ENCODE data around the gene ZFR2.

Gene ZFR2

DNA sequence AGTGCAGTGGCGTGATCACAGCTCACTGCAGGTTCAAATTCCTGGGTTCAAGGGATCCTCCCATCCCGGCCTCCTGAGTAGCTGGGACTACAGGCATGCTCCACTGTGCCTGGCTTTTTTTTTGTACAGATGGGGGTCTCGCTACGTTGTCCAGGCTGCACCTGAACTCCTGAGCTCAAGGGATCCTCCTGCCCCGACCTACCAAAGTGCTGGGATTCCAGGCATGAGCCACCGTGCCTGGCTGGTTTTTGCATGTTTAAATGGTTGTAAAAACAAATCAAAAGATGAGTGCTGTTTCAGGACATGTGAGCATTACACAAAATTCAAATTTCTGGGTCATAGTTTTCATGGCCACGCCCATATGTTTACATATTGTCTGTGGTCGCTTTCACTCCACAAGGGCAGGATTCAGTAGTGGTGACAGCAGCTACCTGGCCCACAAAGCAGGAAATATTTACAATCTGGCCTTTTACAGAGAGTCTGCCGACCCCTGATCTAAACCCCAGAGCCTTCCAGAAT lies 88.0 kb downstream of the ZFR2 start:
- DNase-seq (ENCODE audit: low read depth): peak; percentile 17

DNA sequence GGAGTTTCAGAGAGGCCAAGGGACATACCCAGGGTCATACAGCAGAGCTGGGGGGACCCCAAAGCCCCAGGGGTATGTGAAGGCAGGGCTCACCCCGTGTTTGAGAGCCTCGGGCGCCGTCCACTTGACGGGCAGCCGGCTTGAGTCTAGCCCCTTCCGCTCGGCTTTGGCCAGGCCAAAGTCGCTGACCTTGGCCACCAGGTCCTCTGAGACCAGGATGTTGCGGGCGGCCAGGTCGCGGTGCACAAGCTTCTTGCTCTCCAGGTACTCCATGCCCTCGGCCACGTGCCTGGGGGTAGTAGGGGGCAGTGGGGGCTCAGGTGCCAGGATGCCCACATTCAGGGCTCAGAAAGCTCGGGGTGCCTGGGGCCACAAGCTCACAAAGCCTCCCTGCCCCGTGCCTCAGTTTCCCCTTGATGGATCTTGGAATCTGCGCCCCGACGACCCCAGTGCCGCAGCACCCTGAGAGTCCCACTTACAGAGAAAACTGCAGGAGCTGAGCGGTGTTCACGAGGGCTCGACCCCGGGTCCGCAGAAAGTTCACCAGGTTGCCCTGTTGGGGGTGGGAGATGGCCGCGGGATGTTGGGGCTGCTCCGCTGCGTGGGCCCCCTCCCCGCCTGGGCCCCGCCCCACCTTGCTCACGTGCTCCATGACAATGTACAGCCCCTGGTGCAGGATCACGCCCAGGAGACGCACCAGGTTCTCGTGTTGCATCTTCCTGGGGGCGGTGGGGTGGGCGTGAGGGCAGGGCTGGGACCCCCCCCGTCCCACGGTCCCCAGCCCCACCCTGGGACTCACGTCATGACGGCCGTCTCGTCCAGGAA lies 89.7 kb downstream of the ZFR2 start:
- H3K4me3 ChIP-seq (ENCODE audit: low read depth, low read length): no peak overlapping the region
- DNase-seq (ENCODE audit: low read depth): no peak
- TF ChIP-seq, protein P1, sequence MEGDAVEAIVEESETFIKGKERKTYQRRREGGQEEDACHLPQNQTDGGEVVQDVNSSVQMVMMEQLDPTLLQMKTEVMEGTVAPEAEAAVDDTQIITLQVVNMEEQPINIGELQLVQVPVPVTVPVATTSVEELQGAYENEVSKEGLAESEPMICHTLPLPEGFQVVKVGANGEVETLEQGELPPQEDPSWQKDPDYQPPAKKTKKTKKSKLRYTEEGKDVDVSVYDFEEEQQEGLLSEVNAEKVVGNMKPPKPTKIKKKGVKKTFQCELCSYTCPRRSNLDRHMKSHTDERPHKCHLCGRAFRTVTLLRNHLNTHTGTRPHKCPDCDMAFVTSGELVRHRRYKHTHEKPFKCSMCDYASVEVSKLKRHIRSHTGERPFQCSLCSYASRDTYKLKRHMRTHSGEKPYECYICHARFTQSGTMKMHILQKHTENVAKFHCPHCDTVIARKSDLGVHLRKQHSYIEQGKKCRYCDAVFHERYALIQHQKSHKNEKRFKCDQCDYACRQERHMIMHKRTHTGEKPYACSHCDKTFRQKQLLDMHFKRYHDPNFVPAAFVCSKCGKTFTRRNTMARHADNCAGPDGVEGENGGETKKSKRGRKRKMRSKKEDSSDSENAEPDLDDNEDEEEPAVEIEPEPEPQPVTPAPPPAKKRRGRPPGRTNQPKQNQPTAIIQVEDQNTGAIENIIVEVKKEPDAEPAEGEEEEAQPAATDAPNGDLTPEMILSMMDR (IDR thresholded peaks at IDR 0.05; ENCODE audit: insufficient read depth, low read depth, low read length, missing control alignments): no peak

More for the DNA sequence above, 88.0 kb downstream of the ZFR2 start:
- TF ChIP-seq, protein P1 (IDR thresholded peaks at IDR 0.05; ENCODE audit: insufficient read depth, low read depth, low read length, missing control alignments): no peak
- H3K4me3 ChIP-seq (ENCODE audit: low read depth, low read length): no peak overlapping the region

DNA sequence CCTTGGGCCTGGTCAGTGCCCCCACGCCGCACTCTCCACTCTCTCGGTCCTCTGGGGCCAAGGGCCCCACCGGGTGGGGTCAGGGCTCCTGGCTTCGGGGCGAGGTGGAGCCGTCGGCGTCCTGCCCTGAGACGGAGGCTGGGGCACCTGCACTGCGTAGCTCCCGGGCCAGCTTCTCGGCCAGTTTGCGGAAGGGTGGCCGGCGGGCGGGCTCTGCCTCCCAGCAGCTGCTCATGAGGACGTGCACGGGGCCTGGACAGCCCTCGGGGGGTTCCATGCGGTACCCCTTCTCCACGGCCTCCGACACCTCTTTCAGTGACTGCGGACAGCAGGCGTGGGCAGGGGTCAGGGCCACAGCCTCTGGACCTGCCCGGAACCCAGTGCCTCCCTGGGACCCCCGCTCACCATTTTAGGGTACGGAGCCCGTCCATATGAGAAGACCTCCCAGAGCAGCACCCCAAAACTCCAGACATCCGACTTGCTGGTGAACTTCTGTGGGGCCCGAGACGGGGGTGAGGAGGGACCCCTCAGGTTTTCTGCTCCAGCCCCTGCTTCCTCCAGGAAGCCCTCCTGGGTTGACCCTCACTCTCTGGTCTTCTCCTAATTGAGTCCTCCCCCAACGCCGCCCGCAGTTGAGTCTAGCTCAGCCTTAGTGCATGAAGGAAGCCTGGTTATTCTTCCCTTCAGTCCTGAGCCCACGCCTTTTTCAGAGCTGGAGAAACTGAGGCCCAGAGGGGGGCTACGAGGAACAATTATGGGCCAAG lies 90.6 kb downstream of the ZFR2 start:
- no peak overlapping the region for H3K4me3 ChIP-seq (ENCODE audit: low read depth, low read length)
- TF ChIP-seq, protein P1 (IDR thresholded peaks at IDR 0.05; ENCODE audit: insufficient read depth, low read depth, low read length, missing control alignments): no peak
- DNase-seq (ENCODE audit: low read depth): no peak

DNA sequence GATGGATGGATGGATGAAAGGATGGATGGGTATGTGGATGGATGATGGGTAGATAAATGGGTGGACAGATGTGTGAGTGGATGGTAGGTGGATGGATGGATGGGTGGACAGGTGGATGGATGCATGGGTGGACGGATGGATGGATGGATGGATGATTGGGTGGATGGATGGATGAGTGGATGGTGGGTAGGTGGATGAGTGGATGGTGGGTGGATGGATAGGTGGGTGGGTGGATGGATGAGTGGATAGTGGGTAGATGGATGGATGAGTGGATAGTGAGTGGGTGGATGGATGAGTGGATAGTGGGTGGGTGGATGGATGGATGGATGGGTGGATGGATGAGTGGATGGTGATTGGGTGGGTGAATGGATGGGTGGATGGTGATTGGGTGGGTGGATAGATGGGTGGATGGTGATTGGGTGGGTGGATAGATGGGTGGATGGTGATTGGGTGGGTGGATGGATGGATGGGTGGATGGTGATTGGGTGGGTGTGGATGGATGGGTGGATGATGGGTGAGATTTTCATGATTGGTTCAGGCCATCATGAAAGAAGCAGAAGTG lies 92.3 kb downstream of the ZFR2 start:
- DNase-seq (ENCODE audit: low read depth): no peak
- H3K4me3 ChIP-seq (ENCODE audit: low read depth, low read length): no peak overlapping the region
- TF ChIP-seq, protein P1 (IDR thresholded peaks at IDR 0.05; ENCODE audit: insufficient read depth, low read depth, low read length, missing control alignments): no peak

DNA sequence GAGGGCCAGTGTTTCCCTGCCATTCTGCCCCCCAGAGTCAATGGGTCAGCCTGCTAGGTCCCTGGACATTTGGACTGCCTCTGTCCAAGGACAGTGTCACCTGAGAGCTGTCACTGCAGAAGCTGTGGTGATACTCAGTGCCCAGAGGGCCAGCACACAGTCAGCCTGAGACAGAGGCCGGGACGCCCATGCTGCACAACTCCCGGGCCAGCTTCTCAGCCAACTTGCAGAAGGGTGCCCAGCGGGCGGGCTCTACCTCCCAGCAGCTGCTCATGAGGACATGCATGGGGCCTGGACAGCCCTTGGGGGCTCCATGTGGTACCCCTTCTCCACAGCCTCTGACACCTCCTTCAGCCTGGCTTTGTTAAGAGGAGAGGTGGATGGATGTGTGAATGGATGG lies 93.0 kb downstream of the ZFR2 start:
- TF ChIP-seq, protein P1 (IDR thresholded peaks at IDR 0.05; ENCODE audit: insufficient read depth, low read depth, low read length, missing control alignments): no peak
- no peak for DNase-seq (ENCODE audit: low read depth)
- no peak overlapping the region for H3K4me3 ChIP-seq (ENCODE audit: low read depth, low read length)

DNA sequence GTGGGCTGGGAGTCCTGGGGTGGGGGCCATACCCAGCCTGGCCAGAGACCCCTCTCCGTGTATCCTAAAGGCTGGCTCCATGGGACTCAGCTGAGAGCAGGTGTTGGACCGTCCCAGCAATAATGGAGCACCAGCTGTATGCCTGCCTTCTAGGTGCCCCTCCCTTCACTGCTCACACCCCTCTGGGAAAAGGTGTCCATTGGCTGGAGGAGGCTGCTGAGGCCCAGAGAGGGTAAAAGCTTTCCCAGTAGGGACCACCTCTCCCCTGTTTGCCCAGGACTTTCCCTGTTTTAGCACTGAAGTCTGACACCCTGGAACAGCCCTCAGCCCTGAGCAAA lies 93.5 kb downstream of the ZFR2 start:
- DNase-seq (ENCODE audit: low read depth): no peak
- H3K4me3 ChIP-seq (ENCODE audit: low read depth, low read length): no peak overlapping the region
- TF ChIP-seq, protein P1 (IDR thresholded peaks at IDR 0.05; ENCODE audit: insufficient read depth, low read depth, low read length, missing control alignments): no peak

Measured in GM12865 (cell line).